ENCODE results near the gene DLG4. TPM values are rescaled to one million over a fixed set of nuclear protein-coding genes. Genes with fewer than 3 reads are reported as not detected.
"Not testable (repeated sequence)": the region's sequence is repeated elsewhere in the genome, so short reads cannot be mapped to it uniquely, and the experiment has no call there.

The DLG4 gene
- total RNA-seq, 1 donor from 2014 or later, result 6.1 TPM

DNA sequence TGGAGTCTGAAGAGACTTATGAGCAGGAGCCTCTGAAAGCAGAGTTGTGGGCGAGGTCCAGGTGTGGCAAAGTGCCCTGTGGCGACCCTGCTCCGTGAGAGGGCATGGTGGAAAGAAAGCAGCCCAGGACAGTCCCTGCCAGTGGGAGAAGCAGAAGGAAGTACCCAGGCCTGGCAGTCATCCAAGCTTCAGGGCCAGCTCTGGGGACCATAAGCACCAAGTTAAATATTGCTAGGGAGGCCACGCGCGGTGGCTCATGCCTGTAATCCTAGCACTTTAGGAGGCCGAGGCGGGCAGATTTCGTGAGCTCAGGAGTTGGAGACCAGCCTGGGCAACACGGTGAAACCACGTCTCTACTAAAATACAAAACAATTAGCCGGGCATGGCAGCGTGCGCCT is 35.5 kb downstream of the DLG4 start:
- Histone ChIP-seq H3K4me3 (ENCODE audit: low read depth, low read length) (no peak overlapping the region), H3K36me3 (ENCODE audit: control insufficient read depth, insufficient read depth, low read length) (no peaks in the 10 kb centered on the region), H3K27me3 (ENCODE audit: control insufficient read depth, insufficient read depth, low read length) (no peaks in the 10 kb centered on the region)
- TF ChIP-seq, protein P1, sequence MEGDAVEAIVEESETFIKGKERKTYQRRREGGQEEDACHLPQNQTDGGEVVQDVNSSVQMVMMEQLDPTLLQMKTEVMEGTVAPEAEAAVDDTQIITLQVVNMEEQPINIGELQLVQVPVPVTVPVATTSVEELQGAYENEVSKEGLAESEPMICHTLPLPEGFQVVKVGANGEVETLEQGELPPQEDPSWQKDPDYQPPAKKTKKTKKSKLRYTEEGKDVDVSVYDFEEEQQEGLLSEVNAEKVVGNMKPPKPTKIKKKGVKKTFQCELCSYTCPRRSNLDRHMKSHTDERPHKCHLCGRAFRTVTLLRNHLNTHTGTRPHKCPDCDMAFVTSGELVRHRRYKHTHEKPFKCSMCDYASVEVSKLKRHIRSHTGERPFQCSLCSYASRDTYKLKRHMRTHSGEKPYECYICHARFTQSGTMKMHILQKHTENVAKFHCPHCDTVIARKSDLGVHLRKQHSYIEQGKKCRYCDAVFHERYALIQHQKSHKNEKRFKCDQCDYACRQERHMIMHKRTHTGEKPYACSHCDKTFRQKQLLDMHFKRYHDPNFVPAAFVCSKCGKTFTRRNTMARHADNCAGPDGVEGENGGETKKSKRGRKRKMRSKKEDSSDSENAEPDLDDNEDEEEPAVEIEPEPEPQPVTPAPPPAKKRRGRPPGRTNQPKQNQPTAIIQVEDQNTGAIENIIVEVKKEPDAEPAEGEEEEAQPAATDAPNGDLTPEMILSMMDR (IDR thresholded peaks at IDR 0.05; ENCODE audit: insufficient read depth, low read length, poor library complexity, severe bottlenecking), result no peak
- peak; percentile 16 for DNase-seq (ENCODE audit: low read depth)

DNA sequence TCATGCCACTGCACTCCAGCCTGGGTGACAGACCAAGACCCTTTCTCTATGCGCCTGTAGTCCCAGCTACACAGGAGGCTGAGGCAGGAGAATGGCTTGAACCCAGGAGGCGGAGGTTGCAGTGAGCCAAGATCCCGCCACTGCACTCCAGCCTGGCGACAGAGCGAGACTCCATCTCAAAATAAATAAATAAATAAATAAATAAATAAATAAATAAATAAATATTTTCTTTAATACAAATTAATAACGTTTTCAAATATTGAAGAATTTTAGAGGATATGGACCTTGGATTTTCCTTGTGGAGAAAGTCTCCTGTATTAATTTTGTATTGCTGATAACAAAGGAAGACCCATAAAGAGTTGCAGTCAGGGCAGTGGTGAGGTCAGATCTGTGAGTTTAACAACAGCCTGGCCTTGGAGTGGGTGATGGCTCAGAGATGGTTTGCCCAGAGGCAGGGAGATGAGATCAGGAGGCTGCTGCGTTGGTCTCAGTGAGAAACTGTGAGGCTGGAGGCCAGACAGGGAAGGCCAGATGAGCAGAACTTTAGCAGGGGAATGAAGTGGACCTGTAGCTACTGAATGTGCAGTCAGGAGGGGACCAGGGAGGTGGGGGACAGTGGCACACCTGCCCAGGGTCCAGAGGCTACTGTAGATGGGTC is 36.1 kb downstream of the DLG4 start:
- TF ChIP-seq, protein P1 (IDR thresholded peaks at IDR 0.05; ENCODE audit: insufficient read depth, low read length, poor library complexity, severe bottlenecking), result no peak
- no peaks in the 10 kb centered on the region for H3K36me3 ChIP-seq (ENCODE audit: control insufficient read depth, insufficient read depth, low read length)
- H3K27me3 ChIP-seq (ENCODE audit: control insufficient read depth, insufficient read depth, low read length), result no peaks in the 10 kb centered on the region
- H3K4me3 ChIP-seq (ENCODE audit: low read depth, low read length), result no peak overlapping the region
- DNase-seq (ENCODE audit: low read depth), result no peak

DNA sequence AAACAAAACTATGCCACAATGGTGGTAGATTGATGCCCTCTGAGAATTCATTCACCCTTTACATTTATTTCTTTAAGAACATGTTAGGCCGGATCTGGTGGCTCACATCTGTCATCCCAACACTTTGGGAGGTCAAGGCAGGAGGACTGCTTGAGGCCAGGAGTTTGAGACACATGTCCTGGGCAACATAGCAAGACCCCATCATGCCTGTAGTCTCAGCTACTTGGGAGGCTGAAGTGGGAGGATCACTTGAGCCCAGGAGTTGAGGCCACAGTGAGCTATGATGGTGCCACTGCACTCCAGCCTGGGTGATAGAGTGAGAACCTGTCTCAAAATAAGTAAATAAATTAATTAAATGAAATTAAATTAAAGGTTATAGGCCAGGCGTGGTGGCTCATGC is 37.5 kb downstream of the DLG4 start:
- peaks cover 13% of the 10 kb centered on the region for H3K27me3 ChIP-seq (ENCODE audit: control insufficient read depth, insufficient read depth, low read length)
- H3K36me3 ChIP-seq (ENCODE audit: control insufficient read depth, insufficient read depth, low read length); H3K4me3 ChIP-seq (ENCODE audit: low read depth, low read length): not testable (repeated sequence)

DNA sequence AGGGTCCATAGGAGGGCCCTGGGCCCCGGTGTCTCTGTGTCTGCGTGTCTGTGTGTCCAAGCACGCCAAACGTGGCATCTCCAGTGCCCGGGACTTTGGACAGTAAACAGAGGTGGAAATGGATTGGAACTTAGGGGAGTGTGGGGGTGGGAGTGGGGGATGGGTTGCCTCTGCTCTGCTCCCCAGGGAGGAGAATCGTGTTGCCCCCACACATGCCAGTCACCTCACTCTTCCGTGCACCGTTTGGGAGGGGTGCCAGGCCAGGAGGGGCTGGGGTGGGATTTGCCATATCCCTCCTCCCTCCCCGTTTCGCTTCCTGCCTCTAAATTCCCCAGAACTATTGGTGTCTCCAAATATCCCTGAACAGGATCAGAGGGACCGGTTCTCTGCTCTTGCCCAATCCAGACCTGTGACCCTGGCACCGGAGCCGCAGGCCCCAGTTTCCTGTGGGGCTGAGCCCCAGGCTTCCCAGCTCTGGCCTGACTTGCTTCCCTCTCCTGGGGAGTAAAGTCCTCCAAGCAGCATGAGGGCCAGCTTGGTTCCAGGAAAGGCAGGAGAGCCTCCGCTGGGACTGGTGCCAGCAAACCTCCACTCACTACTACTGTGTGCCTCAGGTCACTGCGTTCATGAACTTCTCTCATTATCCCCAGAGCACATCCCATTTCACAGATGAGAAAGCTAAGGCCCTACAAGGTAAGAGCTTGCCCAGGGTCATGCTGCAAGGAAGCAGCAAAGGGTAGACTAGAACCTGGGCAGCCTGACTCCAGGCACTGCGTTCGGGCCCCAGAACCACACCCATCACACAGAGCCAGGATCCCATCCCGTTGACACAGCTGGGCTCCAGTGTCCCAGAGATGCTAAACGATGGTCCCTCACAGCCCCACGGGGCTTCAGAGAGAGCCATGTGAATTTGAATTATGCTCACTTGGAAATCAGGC is 40.0 kb downstream of the DLG4 start, which contains the start of gene ASGR1:
TSS of gene ASGR1 (minus strand) at position 54 of the 938 bp plus-strand sequence. CDS start 807 bp downstream, outside the sequence.
- no peak for DNase-seq (ENCODE audit: low read depth)
- peaks cover 34% of the 10 kb centered on the region for H3K27me3 ChIP-seq (ENCODE audit: control insufficient read depth, insufficient read depth, low read length)
- H3K36me3 ChIP-seq (ENCODE audit: control insufficient read depth, insufficient read depth, low read length), result no peaks in the 10 kb centered on the region
- TF ChIP-seq, protein P1 (IDR thresholded peaks at IDR 0.05; ENCODE audit: insufficient read depth, low read length, poor library complexity, severe bottlenecking), result no peak
- H3K4me3 ChIP-seq (ENCODE audit: low read depth, low read length), result no peak within 1 kb of the TSS

More for the DNA sequence above, 37.5 kb downstream of the DLG4 start:
- DNase-seq (ENCODE audit: low read depth), result not testable (repeated sequence)

DNA sequence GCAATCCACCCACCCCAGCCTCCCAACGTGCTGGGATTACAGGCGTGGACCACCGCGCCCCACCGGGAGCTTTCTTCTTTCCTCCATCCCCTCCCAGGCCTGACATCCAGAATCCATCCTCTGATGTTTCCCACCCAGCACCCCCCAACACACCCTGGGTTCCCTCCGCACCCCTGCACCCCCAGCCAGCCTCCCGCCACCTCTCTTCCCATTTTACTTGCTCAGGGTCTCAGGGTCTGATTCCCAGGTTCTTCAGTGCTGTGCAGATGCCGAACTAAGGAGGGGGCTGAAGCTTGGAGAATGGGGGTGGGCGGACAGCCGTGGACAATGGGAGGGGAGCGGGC is 40.7 kb downstream of the DLG4 start:
- DNase-seq (ENCODE audit: low read depth), result no peak
- no peaks in the 10 kb centered on the region for H3K36me3 ChIP-seq (ENCODE audit: control insufficient read depth, insufficient read depth, low read length)
- TF ChIP-seq, protein P1 (IDR thresholded peaks at IDR 0.05; ENCODE audit: insufficient read depth, low read length, poor library complexity, severe bottlenecking), result no peak
- H3K4me3 ChIP-seq (ENCODE audit: low read depth, low read length), result no peak overlapping the region
- peaks cover 41% of the 10 kb centered on the region for H3K27me3 ChIP-seq (ENCODE audit: control insufficient read depth, insufficient read depth, low read length)

DNA sequence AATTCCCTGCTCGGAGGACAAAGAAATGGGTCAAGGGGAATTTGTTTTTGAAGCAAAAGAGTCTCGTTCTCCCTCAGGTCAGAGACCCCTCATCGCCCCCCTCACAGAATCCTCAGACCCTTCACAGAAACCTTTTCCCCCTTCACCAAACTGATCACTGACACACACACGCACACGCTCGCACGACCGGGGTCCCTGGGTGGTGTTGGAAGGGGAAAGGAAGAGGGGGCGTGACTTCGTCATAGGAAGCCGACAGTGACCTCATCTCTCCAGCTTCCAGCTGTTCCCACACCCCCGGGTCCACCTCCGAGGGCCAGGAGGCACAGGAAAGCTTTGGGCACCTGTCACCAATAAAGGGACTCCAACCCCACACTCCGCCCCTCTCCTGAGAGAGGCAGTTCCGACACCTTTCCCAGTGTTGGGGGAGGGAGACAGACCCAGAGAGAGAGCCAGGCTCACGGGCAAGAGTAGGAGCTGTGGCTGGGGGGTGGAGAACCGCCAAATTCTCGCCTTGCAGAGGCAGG is 41.6 kb downstream of the DLG4 start:
- TF ChIP-seq, protein P1 (IDR thresholded peaks at IDR 0.05; ENCODE audit: insufficient read depth, low read length, poor library complexity, severe bottlenecking), result no peak
- Histone ChIP-seq H3K27me3 (ENCODE audit: control insufficient read depth, insufficient read depth, low read length) (peaks cover 43% of the 10 kb centered on the region), H3K4me3 (ENCODE audit: low read depth, low read length) (peak overlapping the region; percentile 47), H3K36me3 (ENCODE audit: control insufficient read depth, insufficient read depth, low read length) (no peaks in the 10 kb centered on the region)
- no peak for DNase-seq (ENCODE audit: low read depth)
